ENCODE measurements around the gene KLHL2.
A peak's percentile ranks its signal among the peaks of the same experiment; 100 is the strongest.

The KLHL2 gene

GRCh38 chr4:165331823-165332222 is 124.5 kb downstream of the KLHL2 start:
- H3K4me3 ChIP-seq (ENCODE audit: low read depth, low read length): no peak overlapping the region
- ChIA-PET CTCF (interaction anchor here (0.6 kb wide), 1 partner anchor 35 kb away, joined by 3 read pairs; no protein-coding TSS in a partner anchor), POLR2A (no interaction called here)
- H3K4me1 ChIP-seq (ENCODE audit: control insufficient read depth, insufficient read depth, low read length): no peaks in the 10 kb centered on the region
- H3K36me3 ChIP-seq (ENCODE audit: control insufficient read depth in 2 of 2, insufficient read depth in 1 of 2, low read length in 2 of 2): peaks cover 13 to 15% of the 10 kb centered on the region in 2 experiments; a peak in 2 of 3 replicates
- H3K9me3 ChIP-seq (ENCODE audit: control insufficient read depth, insufficient read depth, low read depth, low read length): no peaks in the 10 kb centered on the region
- no peak for TF ChIP-seq ZBTB7A (tag by site-specific recombination; IDR thresholded peaks at IDR 0.05; ENCODE audit: low read depth)
- TF ChIP-seq ZNF311 (tag by site-specific recombination; IDR thresholded peaks at IDR 0.05; ENCODE audit: borderline replicate concordance): no peak
- TF ChIP-seq ZNF600 (tag by site-specific recombination; IDR thresholded peaks at IDR 0.05): peak; percentile 100
- 0 out of 2 replicates have a peak, but pooled peaks have one; percentile 58 for TF ChIP-seq PRDM1 (tag by site-specific recombination; IDR thresholded peaks at IDR 0.05)
- no peak for TF ChIP-seq TRIM28 (IDR thresholded peaks at IDR 0.05; ENCODE audit: borderline replicate concordance, low read length)
- H3K27ac ChIP-seq (ENCODE audit: extremely low read depth, low read depth, low read length): no peak overlapping the region

GRCh38 chr4:165332502-165332901 is 125.1 kb downstream of the KLHL2 start:
- Histone ChIP-seq H3K4me1 (ENCODE audit: control insufficient read depth, insufficient read depth, low read length) (no peaks in the 10 kb centered on the region), H3K4me3 (ENCODE audit: low read depth, low read length) (no peak overlapping the region), H3K27ac (ENCODE audit: extremely low read depth, low read depth, low read length) (no peak overlapping the region), H3K36me3 (ENCODE audit: control insufficient read depth in 2 of 2, insufficient read depth in 1 of 2, low read length in 2 of 2) (peaks cover 13 to 17% of the 10 kb centered on the region in 2 experiments; a peak in 2 of 3 replicates), H3K9me3 (ENCODE audit: control insufficient read depth, insufficient read depth, low read depth, low read length) (no peaks in the 10 kb centered on the region)
- CTCF ChIA-PET: no interaction called here
- POLR2A ChIA-PET: no interaction called here
- TF ChIP-seq HOXC10 (CRISPR knock-in tag; IDR thresholded peaks at IDR 0.05) (no peak), ZNF184 (tag by site-specific recombination; IDR thresholded peaks at IDR 0.05) (no peak), MZF1 (tag by site-specific recombination; IDR thresholded peaks at IDR 0.05; ENCODE audit: borderline replicate concordance) (no peak), ZNF473 (tag by site-specific recombination; IDR thresholded peaks at IDR 0.05) (no peak), ZNF629 (tag by site-specific recombination; IDR thresholded peaks at IDR 0.05) (no peak), ZNF202 (tag by site-specific recombination; IDR thresholded peaks at IDR 0.05; ENCODE audit: borderline replicate concordance) (no peak), ZXDB (tag by site-specific recombination; IDR thresholded peaks at IDR 0.05) (no peak), ZNF26 (tag by site-specific recombination; IDR thresholded peaks at IDR 0.05) (no peak), ZNF580 (tag by site-specific recombination; IDR thresholded peaks at IDR 0.05) (no peak), ZNF704 (tag by site-specific recombination; IDR thresholded peaks at IDR 0.05) (no peak)

- H3K9me3 ChIP-seq (ENCODE audit: control insufficient read depth, insufficient read depth, low read depth, low read length): no peaks in the 10 kb centered on the region
- CTCF ChIA-PET: no interaction called here
- POLR2A ChIA-PET: no interaction called here
- H3K27ac ChIP-seq (ENCODE audit: extremely low read depth, low read depth, low read length): no peak overlapping the region
- H3K4me3 ChIP-seq (ENCODE audit: low read depth, low read length): no peak overlapping the region
- H3K36me3 ChIP-seq (ENCODE audit: control insufficient read depth in 2 of 2, insufficient read depth in 1 of 2, low read length in 2 of 2): peaks cover 28 to 39% of the 10 kb centered on the region in 2 experiments
- H3K4me1 ChIP-seq (ENCODE audit: control insufficient read depth, insufficient read depth, low read length): no peaks in the 10 kb centered on the region
- TF ChIP-seq ZNF660 (tag by site-specific recombination; IDR thresholded peaks at IDR 0.05): no peak
- TF ChIP-seq PRDM6 (tag by site-specific recombination; IDR thresholded peaks at IDR 0.05): no peak
- TF ChIP-seq ZNF580 (tag by site-specific recombination; IDR thresholded peaks at IDR 0.05): no peak
- no peak for TF ChIP-seq ZNF670 (tag by site-specific recombination; IDR thresholded peaks at IDR 0.05; ENCODE audit: low read depth)
- no peak for TF ChIP-seq ZNF266 (tag by site-specific recombination; IDR thresholded peaks at IDR 0.05; ENCODE audit: low read depth)
- TF ChIP-seq PRDM2 (tag by site-specific recombination; IDR thresholded peaks at IDR 0.05; ENCODE audit: borderline replicate concordance): no peak
Measured at GRCh38 chr4:165335163-165335703, 127.9 kb downstream of the KLHL2 start.

Measured in HEK293 (cell line).